Naive thymus-derived CD4-positive, alpha-beta T cell (primary cell): Measurements from ENCODE around the gene ABL2. TPM values are rescaled to one million over a fixed set of nuclear protein-coding genes. Genes with fewer than 3 reads are reported as not detected.
A peak's percentile ranks its signal among the peaks of the same experiment; 100 is the strongest.

Source experiments
- ATAC-seq: fragments of 150-1000 bp; cut with Tn5 transposase; 2 replicates; pipeline ENCODE4 v1.10.0; 2021; ENCODE audit warnings: mild to moderate bottlenecking, moderate library complexity
- CTCF ChIA-PET: fragments of 350-600 bp; sonication (Branson Sonifier 250); formaldehyde crosslinking; loops from one replicate; lab custom pipeline; 2021; ENCODE audit warnings: antibody characterized with exemption; lab: Charles Lee
- POLR2A ChIA-PET: fragments of 350-600 bp; sonication (Branson Sonifier 250); formaldehyde crosslinking; loops from one replicate; lab custom pipeline; 2021; ENCODE audit warnings: antibody characterized with exemption, inconsistent platforms; lab: Charles Lee
- DNase-seq, 9 donors: peaks; one replicate each; pipeline versions ENCODE4 v3.0.0 to v3.0.0-alpha.2; 2020 to 2022; ENCODE audit warnings: mixed read lengths in 1 of 9
- H3K27ac ChIP-seq: one replicate; pipeline ENCODE4 v1.7.0; 2013; ENCODE audit warnings: mild to moderate bottlenecking, low read depth, low read length, moderate library complexity
- H3K27me3 ChIP-seq, 2 donors: one replicate each; pipeline ENCODE4 v1.7.0; 2013; ENCODE audit warnings: low read length in 2 of 2, mild to moderate bottlenecking in 2 of 2, moderate library complexity in 2 of 2; ENCODE audit not compliant: control insufficient read depth in 2 of 2, insufficient read depth in 2 of 2
- H3K36me3 ChIP-seq, 3 experiments: 1 replicate in 2 of 3; 2 replicates in 1 of 3; pipeline ENCODE4 v1.7.0; 2013; ENCODE audit warnings: low read length in 3 of 3, mild to moderate bottlenecking in 3 of 3, moderate library complexity in 1 of 3; ENCODE audit not compliant: insufficient read depth in 3 of 3, control insufficient read depth in 2 of 3
- H3K4me1 ChIP-seq, 2 donors: one replicate each; pipeline ENCODE4 v1.7.0; 2013; ENCODE audit warnings: low read length in 2 of 2, mild to moderate bottlenecking in 2 of 2, moderate library complexity in 1 of 2; ENCODE audit not compliant: control insufficient read depth in 2 of 2, insufficient read depth in 2 of 2
- H3K4me3 ChIP-seq: 2 replicates; pipeline ENCODE4 v1.7.0; 2013; ENCODE audit warnings: mild to moderate bottlenecking, low read length
- H3K9me3 ChIP-seq, 3 experiments: 1 replicate in 2 of 3; 2 replicates in 1 of 3; pipeline ENCODE4 v1.7.0; 2013; ENCODE audit warnings: low read length in 3 of 3; ENCODE audit not compliant: control insufficient read depth in 2 of 3
- H3K27ac Mint-ChIP-seq, 9 donors: one replicate each; pipeline ENCODE4 v1.8.0; 2020 to 2022; ENCODE audit warnings: mixed read lengths in 9 of 9, mild to moderate bottlenecking in 8 of 9, moderate library complexity in 5 of 9, inconsistent platforms in 2 of 9
- H3K27me3 Mint-ChIP-seq, 5 donors: one replicate each; pipeline ENCODE4 v1.8.0; 2021 to 2022; ENCODE audit warnings: mixed read lengths in 5 of 5, mild to moderate bottlenecking in 1 of 5
- H3K36me3 Mint-ChIP-seq, 5 donors: one replicate each; pipeline ENCODE4 v1.8.0; 2020 to 2022; ENCODE audit warnings: mixed read lengths in 5 of 5, mild to moderate bottlenecking in 3 of 5, inconsistent platforms in 1 of 5
- H3K4me1 Mint-ChIP-seq, 7 donors: one replicate each; pipeline ENCODE4 v1.8.0; 2020 to 2022; ENCODE audit warnings: mixed read lengths in 7 of 7, mild to moderate bottlenecking in 3 of 7, inconsistent platforms in 1 of 7
- H3K4me3 Mint-ChIP-seq, 10 donors: one replicate each; pipeline ENCODE4 v1.8.0; 2020 to 2022; ENCODE audit warnings: mild to moderate bottlenecking in 10 of 10, mixed read lengths in 10 of 10, moderate library complexity in 6 of 10, inconsistent platforms in 2 of 10
- H3K9me3 Mint-ChIP-seq, 11 donors: one replicate each; pipeline ENCODE4 v1.8.0; 2020 to 2022; ENCODE audit warnings: mixed read lengths in 11 of 11, mild to moderate bottlenecking in 4 of 11, inconsistent platforms in 1 of 11, moderate library complexity in 1 of 11
- intact Hi-C, 2 donors: fragments of 100-400 bp; cut with micrococcal nuclease; formaldehyde crosslinking; loops; one replicate each; pipeline ENCODE4 v1.15.1; 2023
- polyA plus RNA-seq, 2 donors: library from polyadenylated mRNA; unstranded; fragments of 300-500 nt; fragmentation: Illumina TruSeq; gene quantifications; one replicate each; pipeline ENCODE4 v1.2.3, GENCODE V29; 2021
- total RNA-seq, 6 experiments: library from RNA in 5 of 6; stranded (reverse) in 5 of 6; gene quantifications; 1 replicate in 5 of 6; 2 replicates in 1 of 6; pipeline ENCODE4 v1.2.3 and lab custom pipeline; 2021 to 2026

The ABL2 gene
- total and polyA plus RNA-seq, 7 experiments from 2014 or later = 1.9 to 20.1 (median 17.1) TPM

GRCh38 chr1:179129702-179130473 lies 99.6 kb downstream of the ABL2 start:
- H3K9me3 Mint-ChIP-seq = peaks cover 0 to 4% (median 0%) of the 10 kb centered on the region in 11 donors
- H3K27me3 Mint-ChIP-seq = no peaks in the 10 kb centered on the region
- POLR2A ChIA-PET = interaction anchor here (0.6 to 1.2 kb wide), 6 partner anchors 13 to 753 kb away, joined by 3 to 5 read pairs (median 4); partner anchors contain the start of genes AXDND1 and SOAT1
- Histone ChIP-seq H3K36me3 (peaks cover 0 to 5% (median 0%) of the 10 kb centered on the region in 3 experiments), H3K4me3 (peak overlapping the region; percentile 38), H3K27me3 (no peaks in the 10 kb centered on the region), H3K9me3 (no peaks in the 10 kb centered on the region), H3K4me1 (peaks cover 4 to 17% of the 10 kb centered on the region in 2 donors), H3K27ac (peak overlapping the region; percentile 79)
- H3K4me3 Mint-ChIP-seq = peak overlapping the region; percentile 63 to 93 (median 80)
- peaks cover 3 to 33% (median 22%) of the 10 kb centered on the region in 7 donors for H3K4me1 Mint-ChIP-seq
- ATAC-seq (peak; percentile 95), DNase-seq (peak in 8 of 9 donors; percentile 28 to 83 (median 72))
- H3K36me3 Mint-ChIP-seq = peaks cover 0 to 12% (median 8%) of the 10 kb centered on the region in 5 donors
- peak overlapping the region; percentile 87 to 96 (median 94) for H3K27ac Mint-ChIP-seq
- intact Hi-C loops = loop anchor here (1.0 to 5.0 kb wide), 12 partner anchors 12 to 824 kb away; partner anchors contain the start of genes AXDND1 (in 2 of the 2), SOAT1 (in 2 of the 2), CEP350 (in 1 of the 2) and FAM20B (in 1 of the 2)
- CTCF ChIA-PET = interaction anchor here (0.7 to 1.3 kb wide), 3 partner anchors 9 to 579 kb away, joined by 3 to 5 read pairs (median 4); no protein-coding TSS in a partner anchor

- H3K4me3 Mint-ChIP-seq = peak overlapping the region in 1 of 10 donors; percentile 27
- H3K27me3 Mint-ChIP-seq = no peaks in the 10 kb centered on the region
Measured at GRCh38 chr1:179128520-179128919, 101.0 kb downstream of the ABL2 start.

DNA sequence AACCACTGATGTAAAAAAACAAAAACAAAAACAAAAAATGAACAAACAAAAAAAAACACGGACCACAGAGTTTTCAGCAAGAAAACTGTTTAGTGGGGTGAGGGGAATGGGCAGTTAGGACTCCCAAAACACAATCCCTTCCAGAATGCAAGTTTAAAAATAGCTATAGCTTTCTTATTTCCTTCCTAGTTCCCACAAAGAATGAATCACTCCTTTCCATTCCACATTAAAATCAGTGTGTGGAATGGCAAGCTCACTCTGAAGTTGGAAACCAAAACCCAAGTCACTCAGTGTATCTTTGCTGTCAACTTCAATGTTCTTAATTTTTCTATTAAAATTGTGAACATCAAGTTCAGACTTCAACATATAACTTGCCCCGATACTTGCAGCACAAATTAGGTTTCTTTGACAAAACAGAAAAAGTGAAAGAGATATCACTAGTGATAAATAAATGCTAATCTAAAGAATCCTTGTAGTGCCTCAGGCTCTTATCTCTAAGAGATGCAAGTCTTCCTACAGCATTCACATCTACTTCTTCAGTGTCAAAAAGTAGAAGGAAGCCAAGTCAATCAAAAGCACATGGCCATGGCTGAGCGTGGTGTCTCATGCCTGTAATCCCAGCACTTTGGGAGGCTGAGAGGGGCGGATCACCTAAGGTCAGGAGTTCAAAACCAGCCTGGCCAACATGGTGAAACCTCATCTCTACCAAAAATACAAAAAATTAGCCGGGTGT lies 102.1 kb downstream of the ABL2 start:
- ATAC-seq = no peak

More at GRCh38 chr1:179128520-179128919, 101.0 kb downstream of the ABL2 start:
- Mint-ChIP-seq H3K4me1 (peaks cover 3 to 35% (median 22%) of the 10 kb centered on the region in 7 donors), H3K9me3 (peaks cover 0 to 4% (median 0%) of the 10 kb centered on the region in 11 donors), H3K27ac (peak overlapping the region in 7 of 9 donors; percentile 81 to 95 (median 85)), H3K36me3 (peaks cover 0 to 17% (median 10%) of the 10 kb centered on the region in 5 donors)
- Histone ChIP-seq H3K4me1 (peaks cover 4 to 17% of the 10 kb centered on the region in 2 donors), H3K4me3 (no peak overlapping the region), H3K27ac (peak overlapping the region; percentile 79), H3K36me3 (peaks cover 0 to 5% (median 0%) of the 10 kb centered on the region in 3 experiments), H3K9me3 (no peaks in the 10 kb centered on the region), H3K27me3 (no peaks in the 10 kb centered on the region)
- intact Hi-C loops = loop anchor here (2.0 to 5.0 kb wide), 6 partner anchors 14 to 401 kb away; partner anchors contain the start of genes SOAT1 (in 2 of the 2), AXDND1 (in 1 of the 2), FAM20B (in 1 of the 2) and RALGPS2 (in 1 of the 2)
- no peak for DNase-seq
- no peak for ATAC-seq
- ChIA-PET POLR2A (interaction anchor here (0.8 to 0.9 kb wide), 2 partner anchors 86 to 102 kb away, joined by 3 read pairs; no protein-coding TSS in a partner anchor), CTCF (interaction anchor here (0.9 to 1.3 kb wide), 2 partner anchors 8 to 11 kb away, joined by 4 to 5 read pairs; no protein-coding TSS in a partner anchor)

GRCh38 chr1:179126338-179127060 lies 103.0 kb downstream of the ABL2 start:
- ATAC-seq = no peak
- Mint-ChIP-seq H3K4me3 (no peak overlapping the region), H3K4me1 (peaks cover 5 to 35% (median 18%) of the 10 kb centered on the region in 7 donors), H3K27me3 (no peaks in the 10 kb centered on the region), H3K27ac (peak overlapping the region in 2 of 9 donors; percentile 13 to 36), H3K9me3 (peaks cover 0 to 4% (median 0%) of the 10 kb centered on the region in 11 donors), H3K36me3 (peaks cover 0 to 12% (median 10%) of the 10 kb centered on the region in 5 donors)
- Histone ChIP-seq H3K9me3 (no peaks in the 10 kb centered on the region), H3K27me3 (no peaks in the 10 kb centered on the region), H3K36me3 (peaks cover 0 to 5% (median 0%) of the 10 kb centered on the region in 3 experiments), H3K4me1 (peaks cover 4 to 17% of the 10 kb centered on the region in 2 donors), H3K4me3 (no peak overlapping the region), H3K27ac (no peak overlapping the region)
- intact Hi-C loops = loop anchor here in 1 of 2 donors (5.0 kb wide), 1 partner anchor 399 kb away; the partner anchor contains the start of gene RALGPS2
- ChIA-PET POLR2A (interaction anchor here (0.6 to 0.9 kb wide), 2 partner anchors 92 to 168 kb away, joined by 3 to 4 read pairs; no protein-coding TSS in a partner anchor), CTCF (interaction anchor here (0.5 to 1.8 kb wide), 2 partner anchors 51 to 244 kb away, joined by 6 read pairs; no protein-coding TSS in a partner anchor)
- DNase-seq = no peak

More for the DNA sequence above, 102.1 kb downstream of the ABL2 start:
- H3K9me3 Mint-ChIP-seq = peaks cover 0 to 4% (median 0%) of the 10 kb centered on the region in 11 donors
- Histone ChIP-seq H3K27ac (no peak overlapping the region), H3K36me3 (peaks cover 0 to 5% (median 0%) of the 10 kb centered on the region in 3 experiments), H3K9me3 (no peaks in the 10 kb centered on the region), H3K4me3 (no peak overlapping the region), H3K4me1 (peaks cover 4 to 17% of the 10 kb centered on the region in 2 donors), H3K27me3 (no peaks in the 10 kb centered on the region)
- no peak overlapping the region for H3K4me3 Mint-ChIP-seq
- H3K4me1 Mint-ChIP-seq = peaks cover 3 to 35% (median 18%) of the 10 kb centered on the region in 7 donors
- DNase-seq = no peak
- POLR2A ChIA-PET = interaction anchor here (0.6 kb wide), 1 partner anchor 92 kb away, joined by 3 read pairs; no protein-coding TSS in a partner anchor
- intact Hi-C loops = loop anchor here in 1 of 2 donors (5.0 kb wide), 1 partner anchor 400 kb away; the partner anchor contains the start of gene RALGPS2
- H3K36me3 Mint-ChIP-seq = peaks cover 0 to 12% (median 8%) of the 10 kb centered on the region in 5 donors
- H3K27me3 Mint-ChIP-seq = no peaks in the 10 kb centered on the region
- H3K27ac Mint-ChIP-seq = peak overlapping the region in 6 of 9 donors; percentile 13 to 58 (median 36)
- CTCF ChIA-PET = interaction anchor here (0.5 to 1.8 kb wide), 2 partner anchors 52 to 243 kb away, joined by 6 read pairs; no protein-coding TSS in a partner anchor

- DNase-seq (no peak), ATAC-seq (no peak)
- H3K4me3 Mint-ChIP-seq = no peak overlapping the region
- no peaks in the 10 kb centered on the region for H3K27me3 Mint-ChIP-seq
- POLR2A ChIA-PET = no interaction called here
- peaks cover 0 to 4% (median 0%) of the 10 kb centered on the region in 11 donors for H3K9me3 Mint-ChIP-seq
- H3K27me3 ChIP-seq = no peaks in the 10 kb centered on the region
- no peak overlapping the region for H3K27ac ChIP-seq
- intact Hi-C loops = loop anchor here in 1 of 2 donors (5.0 kb wide), 1 partner anchor 398 kb away; the partner anchor contains the start of gene RALGPS2
- H3K27ac Mint-ChIP-seq = peak overlapping the region in 2 of 9 donors; percentile 36 to 49
- peaks cover 8 to 29% (median 10%) of the 10 kb centered on the region in 7 donors for H3K4me1 Mint-ChIP-seq
- CTCF ChIA-PET = no interaction called here
- H3K4me1 ChIP-seq = peaks cover 4 to 10% of the 10 kb centered on the region in 2 donors
- H3K36me3 Mint-ChIP-seq = peaks cover 0 to 19% (median 14%) of the 10 kb centered on the region in 5 donors
- H3K36me3 ChIP-seq = peaks cover 0 to 7% (median 0%) of the 10 kb centered on the region in 3 experiments
- H3K9me3 ChIP-seq = no peaks in the 10 kb centered on the region
- no peak overlapping the region for H3K4me3 ChIP-seq
Measured at GRCh38 chr1:179124873-179125272, 104.6 kb downstream of the ABL2 start.
